ENCODE measurements around the gene RAB30.

The RAB30 gene

GRCh38 chr11:83092488-83093384 is 21.0 kb upstream of the RAB30 start:
- Histone ChIP-seq H3K4me3 (ENCODE audit: low read length in 2 of 2) (no peak overlapping the region), H2BK12ac (ENCODE audit: low read length) (no peak overlapping the region), H2BK5ac (ENCODE audit: low read length) (no peak overlapping the region), H2BK15ac (ENCODE audit: low read length) (no peak overlapping the region), H3K4me2 (ENCODE audit: insufficient read depth, low read length, poor library complexity, severe bottlenecking) (no peak overlapping the region), H4K8ac (ENCODE audit: low read depth, low read length) (no peak overlapping the region), H3K27me3 (ENCODE audit: control insufficient read depth in 3 of 3, insufficient read depth in 3 of 3, low read depth in 1 of 3, low read length in 3 of 3) (no peaks in the 10 kb centered on the region), H3K14ac (ENCODE audit: low read length) (no peak overlapping the region), H4K91ac (ENCODE audit: low read depth, low read length, poor library complexity) (no peak overlapping the region), H2AK5ac (ENCODE audit: low read depth, low read length) (no peak overlapping the region), H3K9me3 (replicated peaks in 1 of 2; ENCODE audit: control insufficient read depth in 2 of 2, insufficient read depth in 1 of 2, low read depth in 1 of 2, low read length in 2 of 2) (no peaks in the 10 kb centered on the region), H3K36me3 (replicated peaks in 1 of 2; ENCODE audit: control insufficient read depth in 2 of 2, insufficient read depth in 2 of 2, low read length in 2 of 2) (no peaks in the 10 kb centered on the region), H3K4ac (ENCODE audit: low read length) (no peak overlapping the region), H3K23ac (ENCODE audit: low read depth, low read length, poor library complexity) (no peak overlapping the region), H3K9ac (ENCODE audit: low read depth, low read length, poor library complexity) (no peak overlapping the region), H3K79me1 (ENCODE audit: low read depth, low read length) (no peaks in the 10 kb centered on the region), H3K4me1 (ENCODE audit: control insufficient read depth in 2 of 2, insufficient read depth in 1 of 2, low read depth in 1 of 2, low read length in 2 of 2) (no peaks in the 10 kb centered on the region), H2AFZ (ENCODE audit: low read length) (no peak overlapping the region), H3K27ac (replicated peaks; ENCODE audit: low read length) (no peak overlapping the region), H3K18ac (ENCODE audit: low read length) (no peak overlapping the region), H2BK120ac (ENCODE audit: low read depth, low read length) (no peak overlapping the region)
- WGBS, 2 donors (ENCODE audit: extremely low coverage in 2 of 2, insufficient read length in 2 of 2, insufficient replicate concordance in 1 of 2) = no CpG with 5 or more reads among the region's 2 CpGs
- DNase-seq (ENCODE audit: low spot score) = no peak

- Histone ChIP-seq H3K9ac (ENCODE audit: low read depth, low read length, poor library complexity) (no peak overlapping the region), H4K8ac (ENCODE audit: low read depth, low read length) (no peak overlapping the region), H2AFZ (ENCODE audit: low read length) (no peak overlapping the region), H2BK12ac (ENCODE audit: low read length) (no peak overlapping the region), H3K18ac (ENCODE audit: low read length) (no peak overlapping the region), H3K9me3 (replicated peaks in 1 of 2; ENCODE audit: control insufficient read depth in 2 of 2, insufficient read depth in 1 of 2, low read depth in 1 of 2, low read length in 2 of 2) (no peaks in the 10 kb centered on the region), H2AK5ac (ENCODE audit: low read depth, low read length) (no peak overlapping the region), H2BK5ac (ENCODE audit: low read length) (no peak overlapping the region), H3K14ac (ENCODE audit: low read length) (no peak overlapping the region), H2BK120ac (ENCODE audit: low read depth, low read length) (no peak overlapping the region), H3K27ac (replicated peaks; ENCODE audit: low read length) (no peak overlapping the region), H3K79me1 (ENCODE audit: low read depth, low read length) (no peaks in the 10 kb centered on the region), H3K36me3 (replicated peaks in 1 of 2; ENCODE audit: control insufficient read depth in 2 of 2, insufficient read depth in 2 of 2, low read length in 2 of 2) (no peaks in the 10 kb centered on the region), H3K23ac (ENCODE audit: low read depth, low read length, poor library complexity) (no peak overlapping the region), H3K4me2 (ENCODE audit: insufficient read depth, low read length, poor library complexity, severe bottlenecking) (no peak overlapping the region), H2BK15ac (ENCODE audit: low read length) (no peak overlapping the region), H3K4ac (ENCODE audit: low read length) (no peak overlapping the region), H3K4me3 (ENCODE audit: low read length in 2 of 2) (no peak overlapping the region), H4K91ac (ENCODE audit: low read depth, low read length, poor library complexity) (no peak overlapping the region), H3K4me1 (ENCODE audit: control insufficient read depth in 2 of 2, insufficient read depth in 1 of 2, low read depth in 1 of 2, low read length in 2 of 2) (no peaks in the 10 kb centered on the region), H3K27me3 (ENCODE audit: control insufficient read depth in 3 of 3, insufficient read depth in 3 of 3, low read depth in 1 of 3, low read length in 3 of 3) (no peaks in the 10 kb centered on the region)
- DNase-seq (ENCODE audit: low spot score) = no peak
- 100% methylated on average over 1 of the region's 2 CpGs; no CpG with 5 or more reads in 1 of the 2 donors for WGBS, 2 donors (ENCODE audit: extremely low coverage in 2 of 2, insufficient read length in 2 of 2, insufficient replicate concordance in 1 of 2)
These were observed 17.3 kb upstream of the RAB30 start for GRCh38 chr11:83088965-83089364.

GRCh38 chr11:83087035-83087434 is 15.3 kb upstream of the RAB30 start:
- Histone ChIP-seq H3K9ac (ENCODE audit: low read depth, low read length, poor library complexity) (no peak overlapping the region), H3K79me1 (ENCODE audit: low read depth, low read length) (no peaks in the 10 kb centered on the region), H2AFZ (ENCODE audit: low read length) (no peak overlapping the region), H3K14ac (ENCODE audit: low read length) (no peak overlapping the region), H4K91ac (ENCODE audit: low read depth, low read length, poor library complexity) (no peak overlapping the region), H3K27ac (replicated peaks; ENCODE audit: low read length) (no peak overlapping the region), H3K36me3 (replicated peaks in 1 of 2; ENCODE audit: control insufficient read depth in 2 of 2, insufficient read depth in 2 of 2, low read length in 2 of 2) (peaks cover 3 to 4% of the 10 kb centered on the region in 2 donors), H3K4ac (ENCODE audit: low read length) (no peak overlapping the region), H2AK5ac (ENCODE audit: low read depth, low read length) (no peak overlapping the region), H2BK12ac (ENCODE audit: low read length) (no peak overlapping the region), H3K4me1 (ENCODE audit: control insufficient read depth in 2 of 2, insufficient read depth in 1 of 2, low read depth in 1 of 2, low read length in 2 of 2) (no peaks in the 10 kb centered on the region), H3K9me3 (replicated peaks in 1 of 2; ENCODE audit: control insufficient read depth in 2 of 2, insufficient read depth in 1 of 2, low read depth in 1 of 2, low read length in 2 of 2) (no peaks in the 10 kb centered on the region), H3K27me3 (ENCODE audit: control insufficient read depth in 3 of 3, insufficient read depth in 3 of 3, low read depth in 1 of 3, low read length in 3 of 3) (no peaks in the 10 kb centered on the region), H2BK120ac (ENCODE audit: low read depth, low read length) (no peak overlapping the region), H3K4me2 (ENCODE audit: insufficient read depth, low read length, poor library complexity, severe bottlenecking) (no peak overlapping the region), H2BK5ac (ENCODE audit: low read length) (no peak overlapping the region), H3K4me3 (ENCODE audit: low read length in 2 of 2) (no peak overlapping the region), H2BK15ac (ENCODE audit: low read length) (no peak overlapping the region), H4K8ac (ENCODE audit: low read depth, low read length) (no peak overlapping the region), H3K23ac (ENCODE audit: low read depth, low read length, poor library complexity) (no peak overlapping the region), H3K18ac (ENCODE audit: low read length) (no peak overlapping the region)
- no peak for DNase-seq (ENCODE audit: low spot score)
- WGBS, 2 donors (ENCODE audit: extremely low coverage in 2 of 2, insufficient read length in 2 of 2, insufficient replicate concordance in 1 of 2) = no CpG with 5 or more reads among the region's 2 CpGs

GRCh38 chr11:83079820-83080219 is 8.1 kb upstream of the RAB30 start:
- DNase-seq (ENCODE audit: low spot score) = no peak

More at GRCh38 chr11:83079820-83080219, 8.1 kb upstream of the RAB30 start:
- Histone ChIP-seq H3K9ac (ENCODE audit: low read depth, low read length, poor library complexity) (no peak overlapping the region), H4K8ac (ENCODE audit: low read depth, low read length) (no peak overlapping the region), H3K27ac (replicated peaks; ENCODE audit: low read length) (no peak overlapping the region), H3K79me1 (ENCODE audit: low read depth, low read length) (no peaks in the 10 kb centered on the region), H2BK15ac (ENCODE audit: low read length) (no peak overlapping the region), H2BK120ac (ENCODE audit: low read depth, low read length) (no peak overlapping the region), H3K4me1 (ENCODE audit: control insufficient read depth in 2 of 2, insufficient read depth in 1 of 2, low read depth in 1 of 2, low read length in 2 of 2) (no peaks in the 10 kb centered on the region), H2BK5ac (ENCODE audit: low read length) (no peak overlapping the region), H3K23ac (ENCODE audit: low read depth, low read length, poor library complexity) (no peak overlapping the region), H2BK12ac (ENCODE audit: low read length) (no peak overlapping the region), H3K18ac (ENCODE audit: low read length) (no peak overlapping the region), H3K14ac (ENCODE audit: low read length) (no peak overlapping the region), H3K4me3 (ENCODE audit: low read length in 2 of 2) (peak overlapping the region in 1 of 2 donors; percentile 50), H2AK5ac (ENCODE audit: low read depth, low read length) (no peak overlapping the region), H3K9me3 (replicated peaks in 1 of 2; ENCODE audit: control insufficient read depth in 2 of 2, insufficient read depth in 1 of 2, low read depth in 1 of 2, low read length in 2 of 2) (no peaks in the 10 kb centered on the region), H3K36me3 (replicated peaks in 1 of 2; ENCODE audit: control insufficient read depth in 2 of 2, insufficient read depth in 2 of 2, low read length in 2 of 2) (peaks cover 3 to 51% of the 10 kb centered on the region in 2 donors), H3K4ac (ENCODE audit: low read length) (no peak overlapping the region), H2AFZ (ENCODE audit: low read length) (no peak overlapping the region), H3K4me2 (ENCODE audit: insufficient read depth, low read length, poor library complexity, severe bottlenecking) (no peak overlapping the region), H3K27me3 (ENCODE audit: control insufficient read depth in 3 of 3, insufficient read depth in 3 of 3, low read depth in 1 of 3, low read length in 3 of 3) (no peaks in the 10 kb centered on the region), H4K91ac (ENCODE audit: low read depth, low read length, poor library complexity) (no peak overlapping the region)
- no CpG with 5 or more reads among the region's 5 CpGs for WGBS, 2 donors (ENCODE audit: extremely low coverage in 2 of 2, insufficient read length in 2 of 2, insufficient replicate concordance in 1 of 2)
